Germinal center (tissue), 1 donor: Measurements from ENCODE around the gene TMX3.

Source experiments
- DNase-seq: peaks from one replicate; pipeline ENCODE4 v3.0.0; 2012; ENCODE audit warnings: mixed read lengths, low spot score

TMX3 gene, protein sequence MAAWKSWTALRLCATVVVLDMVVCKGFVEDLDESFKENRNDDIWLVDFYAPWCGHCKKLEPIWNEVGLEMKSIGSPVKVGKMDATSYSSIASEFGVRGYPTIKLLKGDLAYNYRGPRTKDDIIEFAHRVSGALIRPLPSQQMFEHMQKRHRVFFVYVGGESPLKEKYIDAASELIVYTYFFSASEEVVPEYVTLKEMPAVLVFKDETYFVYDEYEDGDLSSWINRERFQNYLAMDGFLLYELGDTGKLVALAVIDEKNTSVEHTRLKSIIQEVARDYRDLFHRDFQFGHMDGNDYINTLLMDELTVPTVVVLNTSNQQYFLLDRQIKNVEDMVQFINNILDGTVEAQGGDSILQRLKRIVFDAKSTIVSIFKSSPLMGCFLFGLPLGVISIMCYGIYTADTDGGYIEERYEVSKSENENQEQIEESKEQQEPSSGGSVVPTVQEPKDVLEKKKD

DNA sequence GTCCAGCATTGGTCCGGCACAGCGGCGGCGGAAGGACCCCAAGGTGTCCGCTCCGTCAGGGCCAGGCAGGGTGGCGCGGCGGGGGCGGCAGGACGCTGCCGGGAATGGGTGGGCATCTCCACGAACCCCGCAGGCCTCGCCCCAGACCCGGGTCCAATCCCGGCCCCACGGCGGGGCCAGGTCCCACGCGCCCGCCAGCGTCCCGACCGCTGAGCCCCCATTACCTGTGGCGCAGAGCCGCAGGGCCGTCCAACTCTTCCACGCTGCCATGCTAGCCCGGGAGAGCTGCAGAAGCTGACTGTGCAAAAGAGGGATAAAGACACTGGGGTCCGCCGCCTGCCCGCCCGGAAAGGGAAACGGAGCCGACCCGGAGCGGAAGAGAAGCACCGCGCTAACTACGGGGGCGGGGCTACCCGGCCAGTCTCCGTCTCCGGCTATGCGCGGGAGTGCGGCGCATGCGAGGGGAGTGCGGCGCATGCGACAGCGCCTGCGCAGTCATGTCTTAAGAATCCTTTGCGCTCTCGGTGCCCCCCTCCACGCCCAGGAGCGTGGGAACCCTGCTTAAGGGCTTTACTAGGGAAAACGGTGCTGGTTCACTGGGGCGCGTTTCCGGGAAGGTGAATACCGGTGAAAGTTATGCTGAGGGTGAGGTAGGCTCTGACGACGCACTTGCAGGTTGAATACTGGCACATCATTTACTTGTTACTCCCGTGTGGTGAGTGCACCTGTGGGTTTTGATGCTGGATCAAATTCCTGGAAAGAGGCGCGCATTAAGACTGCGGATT lies at the start of gene TMX3:
Gene TMX3 (minus strand): TSS at position 397 of the 785 bp plus-strand sequence. CDS start 127 bp downstream, at position 270.
- peak; percentile 95 for DNase-seq

DNA sequence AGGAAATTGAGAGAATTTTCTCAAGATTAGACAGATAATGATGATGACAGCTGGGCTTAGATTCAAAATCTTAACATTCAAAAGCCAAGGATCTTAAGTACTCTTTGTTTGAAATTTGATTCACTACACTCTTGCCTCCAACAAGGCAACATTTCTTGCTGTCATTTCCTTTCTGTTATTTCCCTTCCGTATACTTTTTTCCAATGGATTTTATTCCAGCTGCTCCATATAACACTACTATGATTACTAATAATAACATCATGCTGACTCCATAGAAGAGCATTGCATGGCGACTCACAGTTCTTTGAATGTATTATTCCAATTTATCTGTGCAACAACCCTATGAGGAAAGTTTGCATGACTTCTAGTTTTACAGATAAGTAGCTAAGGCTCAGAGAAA lies 49.1 kb upstream of the TMX3 start:
- no peak for DNase-seq

DNA sequence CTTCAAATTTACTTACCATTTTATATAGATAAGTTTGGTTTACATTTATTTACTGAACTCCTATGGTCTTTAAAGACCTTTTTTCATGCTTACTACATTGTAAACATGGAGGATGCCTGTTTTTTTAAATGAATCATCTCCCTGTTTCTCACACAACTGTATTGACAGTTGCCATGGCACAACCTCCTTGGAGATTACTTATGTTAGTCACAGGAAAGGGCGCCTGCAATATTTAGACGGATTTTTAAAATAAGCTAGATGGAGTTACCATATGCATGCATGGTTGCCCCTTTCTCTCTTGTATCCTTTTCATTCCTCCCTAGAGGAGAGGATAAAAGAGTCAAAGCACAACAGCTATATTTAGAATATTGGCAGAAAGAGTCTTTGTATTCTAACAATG lies 48.2 kb upstream of the TMX3 start:
- no peak for DNase-seq

DNA sequence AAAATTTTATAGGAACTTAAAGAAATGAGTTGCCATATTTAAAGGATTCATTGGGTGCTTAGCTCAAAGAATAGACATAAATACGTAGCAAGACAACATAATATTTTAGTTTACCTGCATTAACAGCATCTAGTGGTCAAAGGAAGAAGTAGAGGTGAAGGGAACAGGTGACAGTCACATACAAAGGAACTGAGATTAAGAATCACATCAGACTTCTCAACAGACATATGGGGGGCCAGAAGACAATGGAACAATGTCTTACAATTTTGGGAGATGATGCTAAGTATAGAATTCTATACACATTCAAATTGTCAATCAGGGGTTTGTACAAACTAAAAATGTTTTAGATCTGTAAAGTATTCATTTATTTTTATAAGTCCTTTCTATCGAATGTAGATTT lies 44.4 kb upstream of the TMX3 start:
- DNase-seq: no peak

DNA sequence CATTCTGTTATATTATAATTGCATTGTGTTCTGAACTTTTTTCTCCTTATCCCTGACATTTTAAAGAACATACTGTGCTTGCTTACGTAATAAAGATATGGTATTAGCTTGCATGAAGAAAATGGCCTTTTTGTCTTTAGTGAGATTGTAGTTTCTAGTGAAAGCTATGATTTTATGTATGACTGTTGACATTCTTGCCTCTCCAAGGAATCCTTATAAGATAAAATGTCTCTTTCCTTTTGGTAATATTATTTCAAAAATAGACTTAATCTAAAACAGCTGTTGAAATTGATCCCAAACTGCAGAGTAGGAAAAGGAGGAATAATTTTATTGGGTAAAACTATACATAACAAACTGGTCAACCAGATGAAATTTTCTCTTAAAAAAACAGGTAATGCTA lies 42.2 kb upstream of the TMX3 start:
- DNase-seq: no peak

DNA sequence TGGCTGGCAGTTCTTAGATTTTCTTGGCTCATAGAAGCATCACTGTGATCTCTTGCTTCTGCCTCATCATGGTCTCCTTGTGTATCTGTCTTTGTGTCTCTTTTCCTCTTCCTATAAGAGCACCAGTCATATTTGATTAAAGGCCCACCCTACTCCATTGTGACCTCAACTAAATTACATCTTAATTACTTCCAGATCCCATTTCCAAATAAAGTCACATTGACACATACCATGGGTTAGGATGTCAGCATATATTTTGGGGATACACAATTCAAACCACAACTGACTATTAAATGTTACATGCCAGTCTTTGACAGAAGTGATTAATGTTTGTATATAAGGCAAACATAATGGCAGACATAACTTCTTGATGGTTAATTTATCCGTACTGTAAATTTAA lies 27.3 kb upstream of the TMX3 start:
- DNase-seq: no peak

DNA sequence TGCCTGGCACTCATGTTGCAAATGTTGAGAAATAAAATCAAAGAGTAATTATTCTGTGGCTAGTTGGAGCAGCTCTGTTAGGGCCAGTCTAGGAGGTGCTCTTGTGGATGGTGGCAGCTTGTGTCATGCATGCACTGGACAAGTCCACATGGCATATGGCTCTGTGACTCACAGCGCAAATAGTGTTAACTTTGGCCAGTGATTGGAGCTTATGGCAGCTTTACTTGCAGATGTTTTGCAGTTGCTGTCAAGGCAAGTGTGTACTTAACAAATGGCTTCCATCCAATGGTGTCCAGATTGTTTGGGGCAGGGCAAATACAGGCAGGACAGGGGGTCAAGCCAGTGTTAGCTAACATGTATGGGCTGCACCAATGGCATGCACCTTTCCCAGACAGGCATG lies 26.1 kb upstream of the TMX3 start:
- DNase-seq: no peak

DNA sequence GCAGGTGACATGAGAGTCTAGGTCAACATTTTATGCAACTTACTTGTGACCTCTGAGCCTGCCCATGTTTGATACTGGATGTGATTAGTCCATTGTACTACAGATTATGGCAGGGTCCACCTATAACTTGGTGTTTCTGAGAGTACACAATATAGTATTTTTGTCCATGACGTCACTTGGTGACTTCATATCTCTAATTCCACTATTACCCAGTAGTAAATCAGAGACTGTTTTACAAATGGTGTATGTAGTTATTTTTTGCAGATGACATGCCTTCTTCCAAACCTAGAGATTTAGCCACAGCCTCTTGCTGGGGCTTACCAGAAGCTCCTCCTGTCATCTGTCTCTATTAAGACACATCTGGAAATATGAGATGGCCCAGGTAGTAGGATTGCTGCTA lies 24.6 kb upstream of the TMX3 start:
- no peak for DNase-seq

DNA sequence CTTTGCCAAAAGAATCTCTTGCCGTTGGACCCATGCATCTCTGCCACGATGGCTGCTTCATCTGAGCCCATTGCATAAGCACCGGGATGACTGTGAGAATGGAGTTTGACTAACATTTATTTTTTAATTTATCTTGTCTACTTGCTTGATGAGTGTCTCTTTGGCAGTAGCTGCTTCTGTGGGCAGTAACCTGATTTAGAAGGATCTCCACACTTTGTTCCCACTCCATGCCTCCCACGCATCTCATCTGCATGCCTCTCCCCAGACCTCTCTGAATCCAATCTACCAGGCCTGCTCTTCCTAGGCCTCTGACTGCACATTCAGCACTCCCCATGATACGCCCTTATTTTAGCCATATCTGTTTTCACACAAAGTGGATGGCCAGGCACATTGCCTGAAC lies 23.7 kb upstream of the TMX3 start:
- DNase-seq: no peak

DNA sequence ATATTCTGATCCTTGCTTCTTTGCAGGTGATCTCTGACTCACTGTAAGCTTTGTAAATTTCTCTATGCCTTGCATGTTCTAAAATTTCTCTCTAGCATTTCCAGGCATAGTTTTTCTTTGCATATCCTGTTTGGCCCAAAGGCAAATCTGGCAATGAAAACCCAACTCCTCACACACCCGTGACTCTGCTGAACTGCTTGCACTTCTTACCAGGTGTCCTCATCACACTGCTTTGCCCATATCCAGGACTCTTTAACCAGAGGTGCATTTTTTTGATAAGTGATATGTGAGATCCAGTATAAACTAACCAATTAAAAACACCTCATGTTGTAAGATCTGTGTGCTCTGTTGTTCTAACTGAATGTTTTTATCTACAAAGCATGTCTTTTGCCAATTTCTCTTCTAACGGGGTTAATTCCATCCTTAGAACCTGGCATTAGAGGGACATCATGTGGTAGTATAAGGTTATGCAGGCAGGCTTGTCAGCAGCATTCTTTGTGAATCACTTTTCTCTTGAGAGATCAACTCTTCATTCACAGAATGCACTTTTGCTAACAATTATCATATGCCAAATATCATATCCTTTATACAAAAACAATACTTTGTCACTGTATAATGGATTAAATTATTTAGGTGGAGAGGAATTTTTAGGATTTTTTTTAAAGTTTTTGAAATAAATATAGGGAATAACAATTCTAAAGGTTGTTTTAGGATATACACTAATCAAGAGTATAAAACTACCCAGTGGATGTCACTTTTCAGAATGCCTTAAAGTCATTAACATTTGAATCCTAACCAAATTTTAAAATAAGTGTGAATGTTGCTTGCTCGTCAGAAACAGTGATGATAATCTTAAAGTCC lies 20.8 kb upstream of the TMX3 start:
- DNase-seq: peak; percentile 40

DNA sequence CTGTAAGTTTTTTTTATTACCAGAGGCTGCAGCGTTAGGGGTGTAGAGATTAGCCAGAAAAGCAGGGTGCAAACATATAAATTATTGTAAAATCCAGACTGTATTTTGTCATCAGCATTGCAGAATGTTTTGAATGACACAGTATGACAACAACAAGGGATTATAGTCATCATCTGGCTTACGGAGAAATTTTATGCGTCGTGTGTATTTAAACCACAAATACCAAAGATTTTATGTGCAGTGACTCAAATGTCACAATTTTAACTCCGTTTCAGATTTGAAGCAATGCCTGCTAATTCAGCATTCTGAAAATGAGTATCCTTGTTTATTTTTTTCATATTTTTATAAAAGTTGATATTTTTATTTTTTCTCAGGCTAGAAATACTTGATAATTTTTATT lies 19.4 kb upstream of the TMX3 start:
- DNase-seq: no peak

DNA sequence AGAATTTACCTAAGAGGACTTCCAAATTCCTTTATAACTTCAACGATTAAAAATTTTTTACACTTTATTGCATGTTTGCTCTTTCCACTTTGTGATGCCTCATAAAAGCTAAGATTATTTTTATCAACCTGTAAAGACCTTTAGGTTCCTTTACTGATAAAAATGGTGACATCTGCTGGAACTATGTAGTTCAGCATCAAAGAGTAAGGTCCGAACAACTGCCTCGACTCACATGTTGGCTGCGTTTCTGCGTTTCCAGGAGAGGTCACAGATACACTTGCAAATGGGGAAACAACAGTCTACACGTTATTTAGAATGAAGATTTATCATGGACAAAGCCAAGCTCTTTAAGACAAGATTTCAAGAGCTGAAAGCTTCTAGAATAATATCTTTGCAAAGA lies 18.8 kb upstream of the TMX3 start:
- no peak for DNase-seq

DNA sequence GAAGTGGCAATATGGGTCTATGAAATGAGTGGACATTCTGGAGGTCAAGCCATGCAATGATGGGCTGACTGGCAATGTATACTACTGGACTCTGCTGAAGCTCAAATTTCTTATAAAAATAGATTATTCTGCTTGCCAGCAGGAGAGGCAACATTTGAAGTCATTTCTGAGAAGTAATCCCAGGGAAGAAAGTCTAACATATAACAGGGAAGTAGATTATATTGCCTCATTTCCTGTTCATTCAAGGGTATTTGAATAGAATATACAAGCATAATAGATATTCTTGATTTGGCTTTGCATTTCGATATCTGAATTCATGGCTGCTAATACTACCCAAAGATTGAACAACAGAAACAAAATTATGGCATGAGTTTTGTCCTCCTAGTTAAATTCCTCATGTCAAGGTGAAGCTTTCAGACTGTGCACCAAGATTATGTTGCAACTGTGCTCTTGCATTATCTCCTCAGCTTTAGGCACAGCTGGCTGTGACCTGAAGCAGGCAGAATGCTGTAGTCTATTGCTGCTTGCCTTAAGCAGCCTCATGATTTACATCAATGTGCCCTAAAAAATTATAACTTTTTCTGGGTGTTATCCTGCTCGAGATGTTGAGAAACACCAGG lies 13.3 kb upstream of the TMX3 start:
- DNase-seq: no peak

DNA sequence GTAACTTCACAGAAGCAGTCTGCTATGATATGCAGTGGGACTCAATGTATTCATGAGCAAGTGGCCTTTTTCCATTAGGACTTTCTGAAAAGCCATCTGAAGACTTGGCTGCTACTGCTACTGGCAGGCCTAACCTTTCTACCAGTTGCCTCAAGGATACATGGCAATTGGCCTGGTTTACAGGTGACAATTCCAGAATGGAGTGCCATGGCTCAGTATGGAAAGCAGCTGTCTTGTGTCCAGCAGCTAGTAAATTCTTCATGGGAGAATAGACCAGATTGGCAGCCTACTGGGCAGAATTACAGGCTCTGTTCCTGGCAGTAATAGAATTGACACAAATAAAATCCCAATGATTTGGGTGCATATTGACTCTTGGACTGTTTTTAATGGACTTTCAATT lies 12.6 kb upstream of the TMX3 start:
- DNase-seq: no peak

DNA sequence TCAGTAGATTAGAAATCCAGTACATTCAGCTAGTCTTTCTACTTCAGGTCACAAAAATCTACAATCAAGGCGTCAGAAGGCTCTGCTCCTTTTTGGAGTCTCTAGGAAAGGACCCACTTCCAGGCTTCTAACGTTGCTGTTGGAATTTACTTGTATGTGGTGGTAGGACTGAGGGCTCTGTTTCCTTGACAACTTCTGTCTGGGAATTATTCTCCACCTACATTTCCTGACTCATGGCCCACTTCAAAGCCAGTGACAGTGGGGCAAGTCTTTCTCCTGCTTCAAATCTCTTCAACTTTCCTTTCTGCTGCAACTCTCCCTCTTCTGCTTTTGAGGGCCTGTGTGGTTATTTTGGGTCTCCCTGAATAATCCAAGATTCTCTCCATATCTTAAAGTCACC lies 10.4 kb upstream of the TMX3 start:
- no peak for DNase-seq

DNA sequence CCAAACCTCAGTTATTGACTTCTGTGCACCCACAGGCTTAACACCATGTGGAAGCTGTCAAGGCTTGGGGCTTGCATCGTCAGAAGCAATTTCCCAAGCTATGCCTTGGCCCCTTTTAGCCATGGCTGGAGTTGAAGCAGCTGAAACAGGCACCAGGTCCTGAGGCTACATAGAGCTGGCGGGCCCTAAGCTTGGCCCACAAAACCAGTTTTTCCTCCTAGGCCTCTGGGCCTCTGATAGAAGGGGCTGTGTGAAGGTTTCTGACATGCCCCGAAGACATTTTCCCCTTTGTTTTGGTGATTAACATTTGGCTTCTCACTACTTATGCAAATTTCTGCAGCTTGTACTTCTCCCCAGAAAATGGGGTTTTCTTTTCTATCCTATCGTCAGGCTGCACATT lies 9.1 kb upstream of the TMX3 start:
- no peak for DNase-seq

DNA sequence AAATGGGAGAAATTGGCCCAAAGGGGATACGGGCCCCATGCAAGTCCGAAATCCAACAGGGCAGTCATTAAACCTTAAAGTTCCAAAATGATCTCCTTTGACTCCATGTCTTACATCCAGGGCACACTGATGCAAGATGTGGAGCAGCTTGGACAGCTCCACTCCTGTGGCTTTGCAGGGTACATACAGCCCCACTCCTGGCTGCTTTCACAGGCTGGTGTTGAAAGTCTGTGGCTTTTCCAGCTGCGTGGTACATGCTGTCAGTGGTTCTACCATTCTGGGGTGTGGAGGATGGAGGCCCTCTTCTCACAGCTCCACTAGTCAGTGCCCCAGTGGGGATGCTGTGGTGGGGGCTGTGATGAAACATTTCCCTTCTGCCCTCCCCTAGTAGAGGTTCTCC lies 8.6 kb upstream of the TMX3 start:
- no peak for DNase-seq

DNA sequence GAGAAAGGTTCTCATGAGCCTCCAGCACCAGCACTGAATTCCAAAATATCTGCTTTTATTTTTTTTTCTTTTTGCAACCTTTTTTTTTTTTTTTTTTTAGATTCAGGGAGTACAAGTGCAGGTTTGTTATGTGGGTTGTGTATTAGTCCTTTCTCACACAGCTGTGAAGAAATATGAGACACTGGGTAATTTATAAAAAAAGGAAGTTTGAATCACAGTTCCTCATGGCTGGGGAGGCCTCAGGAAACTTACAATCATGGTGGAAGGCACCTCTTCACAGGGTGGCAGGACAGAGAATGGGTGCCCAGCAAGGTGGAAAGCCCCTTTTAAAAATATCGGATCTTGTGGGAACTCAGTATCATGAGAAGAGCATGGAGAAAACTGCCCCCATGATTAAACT lies 7.9 kb upstream of the TMX3 start:
- no peak for DNase-seq

DNA sequence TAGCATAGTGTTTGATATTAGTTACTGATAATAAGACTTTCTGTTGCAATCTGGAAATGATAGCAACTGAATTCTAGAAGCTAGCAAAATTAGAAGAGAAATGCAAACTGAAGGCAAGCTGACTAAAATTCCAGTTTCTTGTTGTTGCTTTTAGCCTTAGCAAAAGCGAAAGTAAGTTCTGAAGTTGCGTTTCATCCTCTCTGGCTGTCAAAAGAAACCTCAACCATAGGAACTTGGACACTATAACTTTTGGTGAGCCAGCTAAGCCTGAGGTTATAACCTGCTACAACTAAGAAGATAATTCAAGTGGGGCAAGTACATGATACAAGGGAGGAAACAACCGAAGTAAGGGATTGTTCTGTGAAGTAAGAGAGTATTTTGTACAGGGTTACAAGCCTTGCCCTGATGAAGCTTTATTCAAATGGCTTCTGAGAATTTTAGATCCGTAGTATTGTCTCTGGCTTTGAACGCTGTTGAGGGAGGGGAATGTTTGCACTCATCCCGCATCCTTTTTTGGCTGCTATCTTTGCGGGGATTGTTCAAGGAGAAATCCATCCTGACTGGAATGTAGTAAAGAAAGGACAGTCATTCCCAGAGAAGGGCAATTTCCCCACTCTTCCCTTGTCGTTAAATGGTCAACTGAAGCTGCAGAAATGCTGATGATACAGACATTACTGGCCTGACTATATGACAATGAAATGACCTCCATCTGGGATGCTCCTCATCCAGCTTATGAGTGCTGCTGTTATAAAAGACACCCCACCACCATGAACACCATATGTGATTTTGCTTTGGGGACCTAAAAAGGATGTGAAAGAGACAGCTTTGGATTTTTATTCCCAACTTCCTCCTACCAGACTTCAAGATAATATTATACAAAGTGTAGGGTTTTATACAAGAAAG lies 7.0 kb upstream of the TMX3 start:
- no peak for DNase-seq

DNA sequence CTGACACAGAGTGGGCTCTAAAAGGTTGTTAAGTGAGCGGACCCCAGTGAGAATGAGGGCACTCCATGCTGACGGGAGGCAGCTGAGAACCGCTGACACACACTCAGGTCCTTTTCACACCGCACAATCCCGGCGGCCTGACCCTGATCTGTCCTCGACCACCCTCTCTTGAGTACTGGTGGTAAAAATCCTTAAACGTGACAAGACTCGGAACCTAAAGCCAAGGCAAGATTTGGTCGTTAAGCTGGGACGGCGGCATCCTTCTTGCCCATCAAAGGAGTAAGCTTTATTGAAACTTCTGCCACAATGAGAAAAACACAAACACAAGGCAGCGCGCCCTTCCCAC lies 569 bp downstream of the TMX3 start:
- peak; percentile 28 for DNase-seq

DNA sequence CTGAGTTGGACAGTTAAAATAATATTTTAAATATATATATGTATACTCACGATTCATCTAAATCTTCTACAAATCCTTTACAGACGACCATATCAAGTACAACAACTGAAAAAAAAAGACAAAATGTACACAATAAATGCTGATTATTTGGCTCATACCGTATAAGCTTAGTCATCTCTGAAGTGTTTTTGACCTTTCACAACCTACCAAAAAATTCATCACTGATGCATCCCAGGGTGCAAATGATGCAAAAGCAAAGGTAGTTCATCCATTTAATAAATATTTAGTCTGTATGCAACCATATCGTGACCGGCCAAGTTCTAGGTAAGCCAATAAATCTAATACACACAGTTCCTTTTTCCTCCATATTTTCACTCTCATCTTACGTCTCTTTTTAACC lies 1.1 kb downstream of the TMX3 start:
- DNase-seq: no peak
